Endothelial cell of umbilical vein (primary cell): ENCODE data around the gene DPP6. TPM values are rescaled to one million over a fixed set of nuclear protein-coding genes. Genes with fewer than 3 reads are reported as not detected.

Experiments
- BruUV-seq: library from RNA; stranded (reverse); fragments of 400-500 nt; replicated peaks from 2 replicates; lab custom pipeline; 2021; lab: Mats Ljungman, UMichigan
- CTCF ChIA-PET: fragments of 300-600, 350-600 bp; sonication (Branson Sonifier 250); formaldehyde crosslinking; loops from one replicate; lab custom pipeline; 2021; ENCODE audit warnings: antibody characterized with exemption, inconsistent platforms; lab: Charles Lee
- POLR2A ChIA-PET: fragments of 300-600, 350-600 bp; sonication (Branson Sonifier 250); formaldehyde crosslinking; loops from one replicate; lab custom pipeline; 2021; ENCODE audit warnings: antibody characterized with exemption, inconsistent platforms; lab: Charles Lee
- DNase-seq: peaks from one replicate; pipeline ENCODE4 v3.0.0-alpha.2; 2011; ENCODE audit warnings: low read depth, low spot score
- FAIRE-seq: peaks from 2 replicates; lab custom pipeline; 2011; peaks lifted over from hg19 to GRCh38; lab: Jason Lieb, UNC
- H2AFZ ChIP-seq: 2 replicates; pipeline ENCODE4 v1.6.0; 2012; ENCODE audit warnings: low read depth, low read length, control low read depth, inconsistent platforms
- H3K27ac ChIP-seq: 2 replicates; pipeline ENCODE4 v1.5.1; 2011; ENCODE audit warnings: low read depth, mild to moderate bottlenecking, control low read depth, low read length, moderate library complexity; ENCODE audit not compliant: insufficient read depth
- H3K27me3 ChIP-seq, 2 experiments: 2 replicates each; pipeline versions ENCODE4 v1.6.0 to v1.6.1; 2011; ENCODE audit warnings: low read length in 2 of 2, mixed read lengths in 1 of 2; ENCODE audit not compliant: control insufficient read depth in 2 of 2, insufficient read depth in 2 of 2
- H3K36me3 ChIP-seq, 2 experiments: 2 replicates in 1 of 2; 3 replicates in 1 of 2; pipeline ENCODE4 v1.5.1; 2011; ENCODE audit warnings: low read length in 2 of 2, mild to moderate bottlenecking in 1 of 2, moderate library complexity in 1 of 2; ENCODE audit not compliant: control insufficient read depth in 2 of 2, insufficient read depth in 2 of 2; ENCODE audit errors: extremely low read depth in 1 of 2
- H3K4me1 ChIP-seq: 3 replicates; pipeline ENCODE4 v1.5.1; 2011; ENCODE audit warnings: mild to moderate bottlenecking, low read length; ENCODE audit not compliant: control insufficient read depth, insufficient read depth; ENCODE audit errors: extremely low read depth
- H3K4me2 ChIP-seq: 2 replicates; pipeline ENCODE4 v1.6.1; 2011; ENCODE audit warnings: low read length, control low read depth, mixed read lengths; ENCODE audit not compliant: insufficient read depth
- H3K4me3 ChIP-seq, 3 experiments: fragments of 200-600 bp in 1 of 3; sonication (generic), shearing (Covaris generic) in 1 of 3; replicated peaks in 1 of 3; 2 replicates each; pipeline ENCODE4 v1.5.1; 2011 to 2016; ENCODE audit warnings: control low read depth in 3 of 3, low read length in 3 of 3, mild to moderate bottlenecking in 2 of 3, inconsistent platforms in 1 of 3, low read depth in 1 of 3, moderate library complexity in 1 of 3; ENCODE audit not compliant: insufficient read depth in 1 of 3
- H3K79me2 ChIP-seq: 2 replicates; pipeline ENCODE4 v1.6.0; 2012; ENCODE audit warnings: low read length, inconsistent platforms; ENCODE audit not compliant: control insufficient read depth, insufficient read depth
- H3K9ac ChIP-seq: replicated peaks from 2 replicates; pipeline ENCODE3; 2011; ENCODE audit warnings: low read length, control low read depth; ENCODE audit not compliant: insufficient read depth; ENCODE audit errors: extremely low read depth
- H3K9me1 ChIP-seq: replicated peaks from 3 replicates; pipeline ENCODE4 v1.6.0; 2011; ENCODE audit warnings: mild to moderate bottlenecking, low read length; ENCODE audit not compliant: control insufficient read depth, insufficient read depth; ENCODE audit errors: extremely low read depth
- H3K9me3 ChIP-seq: replicated peaks from 2 replicates; pipeline ENCODE4 v1.5.1; 2012; ENCODE audit warnings: low read length, inconsistent platforms; ENCODE audit not compliant: control insufficient read depth, insufficient read depth
- H4K20me1 ChIP-seq: replicated peaks from 2 replicates; pipeline ENCODE3; 2011; ENCODE audit warnings: mild to moderate bottlenecking, low read length; ENCODE audit not compliant: control insufficient read depth, insufficient read depth; ENCODE audit errors: extremely low read depth
- CTCF ChIP-seq, 2 donors: IDR thresholded peaks; 1 replicate in 1 of 2; 2 replicates in 1 of 2; pipeline ENCODE4 v1.5.1; 2011; ENCODE audit warnings: low read length in 2 of 2, mild to moderate bottlenecking in 2 of 2, moderate library complexity in 2 of 2, control low read depth in 1 of 2, inconsistent platforms in 1 of 2, low read depth in 1 of 2; ENCODE audit not compliant: insufficient read depth in 1 of 2; ENCODE audit errors: extremely low read depth in 1 of 2
- EZH2 ChIP-seq: IDR thresholded peaks from 2 replicates; pipeline ENCODE4 v1.6.1; 2012; ENCODE audit warnings: borderline replicate concordance, low read depth, mild to moderate bottlenecking, moderate library complexity, low read length, inconsistent platforms; ENCODE audit not compliant: severe bottlenecking
- FOS ChIP-seq: IDR thresholded peaks from 2 replicates; pipeline ENCODE4 v1.6.1; 2011; ENCODE audit warnings: mild to moderate bottlenecking, low read length, moderate library complexity, borderline replicate concordance; ENCODE audit not compliant: insufficient read depth
- GATA2 ChIP-seq: IDR thresholded peaks from 2 replicates; pipeline ENCODE4 v1.7.0; 2011; ENCODE audit warnings: low read depth, mild to moderate bottlenecking, moderate library complexity, mixed read lengths, low read length; ENCODE audit not compliant: insufficient read length, insufficient read depth
- JUN ChIP-seq: IDR thresholded peaks from 2 replicates; pipeline ENCODE4 v1.6.1; 2011; ENCODE audit warnings: borderline replicate concordance, low read depth; ENCODE audit not compliant: insufficient read length, insufficient read depth
- MAX ChIP-seq: IDR thresholded peaks from 2 replicates; pipeline ENCODE4 v1.6.1; 2011; ENCODE audit not compliant: insufficient read depth, insufficient read length
- MYC ChIP-seq: IDR thresholded peaks from one replicate; pipeline ENCODE4 v1.6.1; 2011; ENCODE audit warnings: mild to moderate bottlenecking, low read depth, low read length
- POLR2A ChIP-seq: IDR thresholded peaks from 2 replicates; pipeline ENCODE4 v1.6.1; 2012; ENCODE audit warnings: low read depth, mild to moderate bottlenecking, control low read depth, low read length
- POLR2AphosphoS5 ChIP-seq: IDR thresholded peaks from 2 replicates; pipeline ENCODE4 v1.6.1; 2012; ENCODE audit warnings: low read depth, mild to moderate bottlenecking, control low read depth, low read length, moderate library complexity; ENCODE audit not compliant: insufficient read depth
- dilution Hi-C: fragments of 300-500 bp; cut with MboI; formaldehyde crosslinking; loops from one replicate; pipeline ENCODE4 v1.15.0; 2019; ENCODE audit warnings: low sequenced_read_pairs; ENCODE audit not compliant: extremely low pct_ligation_motif_present
- intact Hi-C: fragments of 100-400 bp; cut with micrococcal nuclease; formaldehyde crosslinking; loops from one replicate; pipeline ENCODE4 v1.10.0; 2022
- polyA plus RNA-seq, 4 experiments: library from polyadenylated mRNA; depleted of rRNA in 3 of 4; stranded (reverse) in 3 of 4; unstranded in 1 of 4; fragments of >200 nt; gene quantifications; 2 replicates each; pipeline versions ENCODE4 v1.2.1 to v1.2.3, GENCODE V29; 2011 to 2012; ENCODE audit warnings: missing spikeins in 1 of 4
- total RNA-seq: library from RNA; stranded (reverse); gene quantifications from 2 replicates; pipeline ENCODE4 v1.2.3, GENCODE V29; 2021

The DPP6 gene
- total and polyA plus RNA-seq, 2 donors (not counting 3 experiments of a cell fraction or from before 2014, with no cell fraction given), result not detected

DNA sequence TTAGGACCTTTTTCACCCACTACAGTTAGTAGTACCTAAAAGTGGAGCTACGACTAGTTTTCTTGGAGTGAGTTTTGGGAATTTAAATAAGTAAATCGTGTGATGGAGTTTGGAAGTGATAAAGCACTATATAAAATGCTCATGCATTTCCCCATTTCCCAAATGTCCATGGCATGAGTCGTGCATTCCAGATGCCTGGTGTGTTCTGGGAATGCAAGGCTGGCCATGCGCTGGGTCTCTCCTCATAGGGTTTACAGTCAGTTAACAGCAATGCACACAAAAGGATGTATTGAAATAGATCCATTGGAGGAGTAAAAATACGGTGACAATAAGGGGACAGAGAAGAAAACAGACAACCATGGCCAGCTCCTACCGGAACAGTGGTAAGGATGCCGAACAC is 149.8 kb downstream of the DPP6 start:
- no peak overlapping the region for H3K4me3 ChIP-seq
- no TSS peak for BruUV-seq
- H3K9me3 ChIP-seq, result no peaks in the 10 kb centered on the region
- intact Hi-C loops, result no loop called here
- H3K79me2 ChIP-seq, result no peaks in the 10 kb centered on the region
- no peak overlapping the region for H3K27ac ChIP-seq
- no peak for TF ChIP-seq POLR2A
- TF ChIP-seq MAX, result no peak
- no peak for TF ChIP-seq FOS
- no peak for TF ChIP-seq JUN
- TF ChIP-seq POLR2AphosphoS5, result no peak
- TF ChIP-seq MYC, result no peak
- TF ChIP-seq GATA2, result no peak
- no peak for TF ChIP-seq EZH2
- ChIA-PET CTCF (no interaction called here), POLR2A (no interaction called here)
- no peak for FAIRE-seq
- H3K9me1 ChIP-seq, result no peaks in the 10 kb centered on the region
- dilution Hi-C loops, result no loop called here
- no peak overlapping the region for H3K9ac ChIP-seq
- H3K27me3 ChIP-seq, result no peaks in the 10 kb centered on the region
- no peak for DNase-seq
- H4K20me1 ChIP-seq, result no peaks in the 10 kb centered on the region
- H3K4me1 ChIP-seq, result no peaks in the 10 kb centered on the region
- no peak overlapping the region for H2AFZ ChIP-seq
- H3K4me2 ChIP-seq, result no peak overlapping the region
- H3K36me3 ChIP-seq, result no peaks in the 10 kb centered on the region

DNA sequence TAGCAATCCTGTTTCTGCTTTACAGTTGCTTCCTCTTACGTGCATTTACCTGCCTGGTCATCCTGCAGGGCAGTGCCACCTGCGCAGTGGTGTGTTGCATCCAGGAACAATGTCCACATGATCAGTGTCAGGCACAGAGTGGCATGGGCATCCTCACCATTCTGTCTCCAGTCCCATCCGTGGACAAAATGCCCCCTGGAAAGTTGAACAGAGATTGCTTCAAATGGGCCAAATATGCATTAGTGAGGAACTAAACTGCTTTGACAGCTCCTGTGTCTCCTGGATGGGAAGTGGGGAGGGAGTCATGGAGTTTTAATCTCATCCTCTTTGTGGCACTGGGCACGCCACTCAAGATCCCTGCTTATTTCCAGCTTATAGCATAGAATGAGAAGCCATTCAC is 151.8 kb downstream of the DPP6 start:
- intact Hi-C loops, result no loop called here
- no peak for DNase-seq
- no peaks in the 10 kb centered on the region for H3K4me1 ChIP-seq

More for the DNA sequence above, 151.8 kb downstream of the DPP6 start:
- no peak overlapping the region for H2AFZ ChIP-seq
- dilution Hi-C loops, result no loop called here
- H4K20me1 ChIP-seq, result no peaks in the 10 kb centered on the region
- FAIRE-seq, result no peak
- no TSS peak for BruUV-seq
- POLR2A ChIA-PET, result no interaction called here
- H3K9ac ChIP-seq, result no peak overlapping the region
- no peaks in the 10 kb centered on the region for H3K9me1 ChIP-seq
- no peak overlapping the region for H3K27ac ChIP-seq
- no peak overlapping the region for H3K4me3 ChIP-seq
- no peaks in the 10 kb centered on the region for H3K27me3 ChIP-seq
- H3K36me3 ChIP-seq, result no peaks in the 10 kb centered on the region
- no peaks in the 10 kb centered on the region for H3K9me3 ChIP-seq
- CTCF ChIA-PET, result no interaction called here
- no peaks in the 10 kb centered on the region for H3K79me2 ChIP-seq
- TF ChIP-seq CTCF (IDR thresholded peaks at IDR 0.05; ENCODE audit: extremely low read depth in 1 of 2, insufficient read depth in 1 of 2, low read depth in 1 of 2, low read length in 2 of 2) (no peak), POLR2AphosphoS5 (no peak), JUN (no peak), EZH2 (no peak), MYC (no peak), POLR2A (no peak), GATA2 (no peak), FOS (no peak), MAX (no peak)
- no peak overlapping the region for H3K4me2 ChIP-seq
